ENCODE measurements around the gene MFSD12.
A peak's percentile ranks its signal among the peaks of the same experiment; 100 is the strongest.

Gene MFSD12

DNA sequence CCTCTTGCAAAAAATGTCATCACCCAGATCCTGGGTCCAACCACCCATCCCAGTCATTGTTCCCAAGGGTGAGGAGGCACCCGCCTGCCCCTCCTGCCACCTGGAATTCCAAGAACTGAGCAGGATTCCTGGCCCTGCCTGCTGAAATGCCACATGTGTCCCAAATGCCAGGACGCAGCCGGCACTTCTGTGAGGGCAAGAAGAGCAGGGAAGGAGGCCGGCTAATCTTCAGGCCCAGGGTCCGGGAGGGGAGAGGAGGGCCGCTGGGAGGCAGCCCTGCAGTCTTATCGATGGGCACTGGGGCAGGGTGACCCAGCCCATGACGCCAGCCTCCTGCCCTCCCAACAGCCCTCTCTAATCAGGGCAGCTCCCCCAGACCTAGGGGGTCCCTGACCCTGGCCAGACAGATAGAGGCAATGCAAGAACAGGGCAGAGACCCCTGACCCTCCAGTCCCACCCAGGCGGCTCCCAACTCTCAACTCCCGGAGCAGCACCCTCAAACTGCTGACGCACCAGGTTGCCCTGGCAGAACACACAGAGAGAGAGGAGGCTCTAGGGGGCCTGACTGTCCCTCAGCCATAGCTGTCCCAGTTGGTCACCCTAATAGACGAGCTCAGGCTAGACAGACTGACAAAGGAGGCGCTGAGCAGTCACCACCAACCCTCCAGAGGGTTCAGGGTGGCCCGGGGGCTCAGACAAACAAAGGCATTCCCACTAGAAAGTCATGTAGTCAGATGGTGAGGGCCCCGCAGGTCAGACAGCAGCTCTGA, 1.5 kb downstream of the MFSD12 start:
- Histone ChIP-seq H3K4me3 (ENCODE audit: low read depth, low read length) (no peak overlapping the region; the same call in none of the 2 replicates), H3K4me1 (ENCODE audit: control insufficient read depth, insufficient read depth, low read length) (0 out of 2 replicates have a peak, but pooled peaks cover 2% of the 10 kb centered on the region), H3K9me3 (ENCODE audit: control insufficient read depth, insufficient read depth, low read depth, low read length) (no peaks in the 10 kb centered on the region), H3K27ac (ENCODE audit: extremely low read depth, low read depth, low read length) (no peak overlapping the region), H3K36me3 (ENCODE audit: control insufficient read depth in 2 of 2, insufficient read depth in 1 of 2, low read length in 2 of 2) (peaks cover 0 to 3% of the 10 kb centered on the region in 2 experiments; a peak in 2 of 3 replicates)
- ChIA-PET CTCF (interaction anchor here (0.6 to 2.7 kb wide), 6 partner anchors 10 to 126 kb away, joined by 3 to 21 read pairs (median 4); no protein-coding TSS in a partner anchor), POLR2A (interaction anchor here (0.8 to 1.0 kb wide), 2 partner anchors 11 to 18 kb away, joined by 3 to 7 read pairs; no protein-coding TSS in a partner anchor)
- TF ChIP-seq ZBTB21 (tag by site-specific recombination; IDR thresholded peaks at IDR 0.05) (no peak), GLIS1 (tag by site-specific recombination; IDR thresholded peaks at IDR 0.05) (0 out of 2 replicates have a peak, but pooled peaks have one; percentile 18), GLIS2 (tag by site-specific recombination; IDR thresholded peaks at IDR 0.05) (0 out of 2 replicates have a peak, but pooled peaks have one; percentile 6)

DNA sequence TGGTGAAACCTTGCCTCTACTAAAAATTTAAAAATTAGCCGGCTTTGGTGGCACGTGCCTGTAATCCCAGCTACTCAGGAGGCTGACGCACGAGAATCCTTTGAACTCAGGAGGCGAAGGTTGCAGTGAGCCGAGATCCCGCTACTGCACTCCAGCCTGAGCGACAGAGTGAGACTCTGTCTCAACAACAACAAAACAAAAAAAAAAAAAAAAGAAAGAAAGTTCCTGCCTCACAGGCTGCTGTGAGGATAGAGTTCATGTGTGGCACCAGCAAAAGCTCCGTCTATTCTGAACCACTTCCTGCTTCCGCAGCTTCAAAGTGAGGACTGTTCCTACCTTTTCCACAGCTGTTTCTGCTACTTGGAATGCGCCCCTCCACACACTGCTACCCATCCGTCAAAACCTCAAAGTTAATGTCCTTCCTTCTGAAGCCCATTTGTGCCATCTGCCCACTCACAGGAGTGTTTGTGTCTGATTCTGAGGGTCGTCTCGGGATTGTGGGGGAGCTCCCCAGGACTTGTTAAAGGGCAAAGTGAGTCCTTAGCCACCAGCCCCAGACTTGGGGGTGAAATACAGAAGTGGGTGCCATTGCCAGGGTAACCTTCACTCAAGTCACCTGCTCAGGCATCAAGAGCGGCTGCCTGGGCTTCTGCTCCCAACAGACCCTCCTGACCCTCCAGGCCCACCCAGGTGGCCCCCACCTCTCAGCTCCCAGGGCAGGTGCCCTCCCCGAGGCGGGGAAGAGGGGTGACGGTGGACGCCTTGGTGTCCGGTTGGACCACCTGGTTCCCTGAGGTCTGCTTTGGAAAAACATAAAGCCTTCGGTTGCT, 2.9 kb downstream of the MFSD12 start:
- Histone ChIP-seq H3K36me3 (ENCODE audit: control insufficient read depth in 2 of 2, insufficient read depth in 1 of 2, low read length in 2 of 2) (peaks cover 0 to 7% of the 10 kb centered on the region in 2 experiments; a peak in 2 of 3 replicates), H3K9me3 (ENCODE audit: control insufficient read depth, insufficient read depth, low read depth, low read length) (no peaks in the 10 kb centered on the region), H3K4me3 (ENCODE audit: low read depth, low read length) (no peak overlapping the region), H3K27ac (ENCODE audit: extremely low read depth, low read depth, low read length) (no peak overlapping the region; the same call in 1 of the 2 replicates), H3K4me1 (ENCODE audit: control insufficient read depth, insufficient read depth, low read length) (0 out of 2 replicates have a peak, but pooled peaks cover 2% of the 10 kb centered on the region)
- TF ChIP-seq PATZ1 (tag by site-specific recombination; IDR thresholded peaks at IDR 0.05) (no peak), OSR2 (tag by site-specific recombination; IDR thresholded peaks at IDR 0.05) (peak; percentile 34; the same call in 1 of the 2 replicates), ZBTB48 (tag by site-specific recombination; IDR thresholded peaks at IDR 0.05) (no peak)
- POLR2A ChIA-PET = interaction anchor here (0.6 kb wide), 1 partner anchor 134 kb away, joined by 3 read pairs; no protein-coding TSS in a partner anchor
- CTCF ChIA-PET = interaction anchor here (1.0 to 2.7 kb wide), 5 partner anchors 9 to 248 kb away, joined by 3 to 21 read pairs (median 3); no protein-coding TSS in a partner anchor

GRCh38 chr19:3551792-3552095, 5.6 kb downstream of the MFSD12 start:
- Histone ChIP-seq H3K4me1 (ENCODE audit: control insufficient read depth, insufficient read depth, low read length) (0 out of 2 replicates have a peak, but pooled peaks cover 2% of the 10 kb centered on the region), H3K4me3 (ENCODE audit: low read depth, low read length) (no peak overlapping the region), H3K9me3 (ENCODE audit: control insufficient read depth, insufficient read depth, low read depth, low read length) (no peaks in the 10 kb centered on the region), H3K27ac (ENCODE audit: extremely low read depth, low read depth, low read length) (no peak overlapping the region), H3K36me3 (ENCODE audit: control insufficient read depth in 2 of 2, insufficient read depth in 1 of 2, low read length in 2 of 2) (peaks cover 0 to 26% of the 10 kb centered on the region in 2 experiments; a peak in 2 of 3 replicates)
- ChIA-PET POLR2A (interaction anchor here (0.5 kb wide), 1 partner anchor 30 kb away, joined by 3 read pairs; no protein-coding TSS in a partner anchor), CTCF (no interaction called here)
- TF ChIP-seq, protein P1, sequence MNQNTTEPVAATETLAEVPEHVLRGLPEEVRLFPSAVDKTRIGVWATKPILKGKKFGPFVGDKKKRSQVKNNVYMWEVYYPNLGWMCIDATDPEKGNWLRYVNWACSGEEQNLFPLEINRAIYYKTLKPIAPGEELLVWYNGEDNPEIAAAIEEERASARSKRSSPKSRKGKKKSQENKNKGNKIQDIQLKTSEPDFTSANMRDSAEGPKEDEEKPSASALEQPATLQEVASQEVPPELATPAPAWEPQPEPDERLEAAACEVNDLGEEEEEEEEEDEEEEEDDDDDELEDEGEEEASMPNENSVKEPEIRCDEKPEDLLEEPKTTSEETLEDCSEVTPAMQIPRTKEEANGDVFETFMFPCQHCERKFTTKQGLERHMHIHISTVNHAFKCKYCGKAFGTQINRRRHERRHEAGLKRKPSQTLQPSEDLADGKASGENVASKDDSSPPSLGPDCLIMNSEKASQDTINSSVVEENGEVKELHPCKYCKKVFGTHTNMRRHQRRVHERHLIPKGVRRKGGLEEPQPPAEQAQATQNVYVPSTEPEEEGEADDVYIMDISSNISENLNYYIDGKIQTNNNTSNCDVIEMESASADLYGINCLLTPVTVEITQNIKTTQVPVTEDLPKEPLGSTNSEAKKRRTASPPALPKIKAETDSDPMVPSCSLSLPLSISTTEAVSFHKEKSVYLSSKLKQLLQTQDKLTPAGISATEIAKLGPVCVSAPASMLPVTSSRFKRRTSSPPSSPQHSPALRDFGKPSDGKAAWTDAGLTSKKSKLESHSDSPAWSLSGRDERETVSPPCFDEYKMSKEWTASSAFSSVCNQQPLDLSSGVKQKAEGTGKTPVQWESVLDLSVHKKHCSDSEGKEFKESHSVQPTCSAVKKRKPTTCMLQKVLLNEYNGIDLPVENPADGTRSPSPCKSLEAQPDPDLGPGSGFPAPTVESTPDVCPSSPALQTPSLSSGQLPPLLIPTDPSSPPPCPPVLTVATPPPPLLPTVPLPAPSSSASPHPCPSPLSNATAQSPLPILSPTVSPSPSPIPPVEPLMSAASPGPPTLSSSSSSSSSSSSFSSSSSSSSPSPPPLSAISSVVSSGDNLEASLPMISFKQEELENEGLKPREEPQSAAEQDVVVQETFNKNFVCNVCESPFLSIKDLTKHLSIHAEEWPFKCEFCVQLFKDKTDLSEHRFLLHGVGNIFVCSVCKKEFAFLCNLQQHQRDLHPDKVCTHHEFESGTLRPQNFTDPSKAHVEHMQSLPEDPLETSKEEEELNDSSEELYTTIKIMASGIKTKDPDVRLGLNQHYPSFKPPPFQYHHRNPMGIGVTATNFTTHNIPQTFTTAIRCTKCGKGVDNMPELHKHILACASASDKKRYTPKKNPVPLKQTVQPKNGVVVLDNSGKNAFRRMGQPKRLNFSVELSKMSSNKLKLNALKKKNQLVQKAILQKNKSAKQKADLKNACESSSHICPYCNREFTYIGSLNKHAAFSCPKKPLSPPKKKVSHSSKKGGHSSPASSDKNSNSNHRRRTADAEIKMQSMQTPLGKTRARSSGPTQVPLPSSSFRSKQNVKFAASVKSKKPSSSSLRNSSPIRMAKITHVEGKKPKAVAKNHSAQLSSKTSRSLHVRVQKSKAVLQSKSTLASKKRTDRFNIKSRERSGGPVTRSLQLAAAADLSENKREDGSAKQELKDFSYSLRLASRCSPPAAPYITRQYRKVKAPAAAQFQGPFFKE (tag by site-specific recombination; IDR thresholded peaks at IDR 0.05; ENCODE audit: borderline replicate concordance) = no peak
- TF ChIP-seq ZNF530 (tag by site-specific recombination; IDR thresholded peaks at IDR 0.05; ENCODE audit: low read depth) (no peak), ZNF623 (tag by site-specific recombination; IDR thresholded peaks at IDR 0.05) (peak; percentile 95), ZIC2 (tag by site-specific recombination; IDR thresholded peaks at IDR 0.05) (0 out of 2 replicates have a peak, but pooled peaks have one; percentile 17), ZNF423 (tag by site-specific recombination; IDR thresholded peaks at IDR 0.05) (no peak), ZSCAN16 (tag by site-specific recombination; IDR thresholded peaks at IDR 0.05) (no peak), ZNF274 (IDR thresholded peaks at IDR 0.05; ENCODE audit: low read length) (no peak), ZNF274 (tag by site-specific recombination; IDR thresholded peaks at IDR 0.05; ENCODE audit: borderline replicate concordance) (no peak), ZNF704 (tag by site-specific recombination; IDR thresholded peaks at IDR 0.05) (no peak), ZNF664 (tag by site-specific recombination; IDR thresholded peaks at IDR 0.05) (no peak)
- TF ChIP-seq, protein P2, sequence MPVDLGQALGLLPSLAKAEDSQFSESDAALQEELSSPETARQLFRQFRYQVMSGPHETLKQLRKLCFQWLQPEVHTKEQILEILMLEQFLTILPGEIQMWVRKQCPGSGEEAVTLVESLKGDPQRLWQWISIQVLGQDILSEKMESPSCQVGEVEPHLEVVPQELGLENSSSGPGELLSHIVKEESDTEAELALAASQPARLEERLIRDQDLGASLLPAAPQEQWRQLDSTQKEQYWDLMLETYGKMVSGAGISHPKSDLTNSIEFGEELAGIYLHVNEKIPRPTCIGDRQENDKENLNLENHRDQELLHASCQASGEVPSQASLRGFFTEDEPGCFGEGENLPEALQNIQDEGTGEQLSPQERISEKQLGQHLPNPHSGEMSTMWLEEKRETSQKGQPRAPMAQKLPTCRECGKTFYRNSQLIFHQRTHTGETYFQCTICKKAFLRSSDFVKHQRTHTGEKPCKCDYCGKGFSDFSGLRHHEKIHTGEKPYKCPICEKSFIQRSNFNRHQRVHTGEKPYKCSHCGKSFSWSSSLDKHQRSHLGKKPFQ (tag by site-specific recombination; IDR thresholded peaks at IDR 0.05) = no peak

Measured in HEK293 (cell line).